Activated CD8-positive, alpha-beta T cell treated with anti-CD3 and anti-CD28 coated beads for 36 hours (primary cell): ENCODE measurements around the gene PARP4. TPM values are rescaled to one million over a fixed set of nuclear protein-coding genes. Genes with fewer than 3 reads are reported as not detected.

Experiments used
- total RNA-seq, 2 experiments: library from RNA; stranded (reverse); gene quantifications; one replicate each; pipeline ENCODE4 v1.2.3, GENCODE V29; 2021

PARP4 gene
- total RNA-seq, 2 experiments from 2014 or later: 20.4 to 22.4 TPM

Other genes starting within 250 kb of the PARP4 start
- not detected for gene C1QTNF9, start 203.2 kb downstream of the PARP4 start, total RNA-seq
- 1 to 10 TPM; 4.4 TPM for gene ATP12A, start 167.6 kb upstream of the PARP4 start, total RNA-seq